DOHH2 (cell line): Measurements from ENCODE around the gene IL6R.

Experiments used
- CTCF ChIP-seq: fragments of 200-600 bp; sonication (generic); IDR thresholded peaks from one replicate; pipeline ENCODE4 v1.5.1; 2014; ENCODE audit warnings: antibody characterized with exemption, mild to moderate bottlenecking, low read depth, low read length; ENCODE audit not compliant: poor library complexity, severe bottlenecking
- EZH2phosphoT487 ChIP-seq: fragments of 200-600 bp; sonication (generic); IDR thresholded peaks from 2 replicates; pipeline ENCODE4 v1.6.1; 2017; ENCODE audit warnings: borderline replicate concordance, mild to moderate bottlenecking, antibody characterized with exemption, low read length, moderate library complexity, mixed read lengths

GRCh38 chr1:154436433-154436832, 31.3 kb downstream of the IL6R start:
- TF ChIP-seq CTCF (no peak), EZH2phosphoT487 (no peak)
